NCI-H460 (cell line): ENCODE results near the gene SLC9A8. TPM values are rescaled to one million over a fixed set of nuclear protein-coding genes. Genes with fewer than 3 reads are reported as not detected.

Experiments used
- DNase-seq: peaks from one replicate; pipeline ENCODE4 v3.0.0-alpha.2; 2016; ENCODE audit warnings: low read depth; ENCODE audit errors: extremely low read depth
- total RNA-seq: library from RNA; depleted of rRNA; stranded (reverse); fragments of >200 nt; shearing (Covaris generic); gene quantifications from 2 replicates; pipeline ENCODE4 v1.2.3, GENCODE V29; 2014

The SLC9A8 gene
- total RNA-seq, 1 experiment from 2014 or later = 8.5 TPM

- DNase-seq = no peak
Observed at GRCh38 chr20:49811825-49812506, 662 bp upstream of the SLC9A8 start.

- DNase-seq = no peak
Observed at GRCh38 chr20:49813305-49813974, 812 bp downstream of the SLC9A8 start.

GRCh38 chr20:49814057-49814694 lies 1.5 kb downstream of the SLC9A8 start:
- no peak for DNase-seq

- DNase-seq = no peak
Observed at GRCh38 chr20:49818816-49819215, 6.2 kb downstream of the SLC9A8 start.

- DNase-seq = no peak
Observed at GRCh38 chr20:49819702-49820101, 7.1 kb downstream of the SLC9A8 start.

- no peak for DNase-seq
Observed at GRCh38 chr20:49821381-49821780, 8.8 kb downstream of the SLC9A8 start.

- DNase-seq = no peak
Observed at GRCh38 chr20:49821870-49822331, 9.3 kb downstream of the SLC9A8 start.

GRCh38 chr20:49823152-49823847 lies 10.7 kb downstream of the SLC9A8 start:
- DNase-seq = no peak

GRCh38 chr20:49824206-49824605 lies 11.6 kb downstream of the SLC9A8 start:
- no peak for DNase-seq

- no peak for DNase-seq
Observed at GRCh38 chr20:49825521-49826033, 12.9 kb downstream of the SLC9A8 start.

- no peak for DNase-seq
Observed at GRCh38 chr20:49831022-49831769, 18.6 kb downstream of the SLC9A8 start.

GRCh38 chr20:49831770-49832631 lies 19.4 kb downstream of the SLC9A8 start:
- no peak for DNase-seq

- no peak for DNase-seq
Observed at GRCh38 chr20:49832632-49833327, 20.2 kb downstream of the SLC9A8 start.

GRCh38 chr20:49833483-49833882 lies 20.9 kb downstream of the SLC9A8 start:
- DNase-seq = no peak

GRCh38 chr20:49835031-49835430 lies 22.4 kb downstream of the SLC9A8 start:
- no peak for DNase-seq

- no peak for DNase-seq
Observed at GRCh38 chr20:49838546-49838945, 25.9 kb downstream of the SLC9A8 start.

- DNase-seq = no peak
Observed at GRCh38 chr20:49843139-49843538, 30.5 kb downstream of the SLC9A8 start.

- DNase-seq = no peak
Observed at GRCh38 chr20:49843770-49844380, 31.2 kb downstream of the SLC9A8 start.
